IPS-18a (cell line): Measurements from ENCODE around the gene SNX32.

Experiments
- H3K27ac ChIP-seq: one replicate; pipeline ENCODE4 v1.5.1; 2013; ENCODE audit warnings: low read length
- H3K27me3 ChIP-seq: one replicate; pipeline ENCODE4 v1.6.1; 2013; ENCODE audit warnings: mild to moderate bottlenecking, low read length; ENCODE audit not compliant: control insufficient read depth, insufficient read depth
- H3K36me3 ChIP-seq: one replicate; pipeline ENCODE4 v1.6.1; 2013; ENCODE audit warnings: low read depth, low read length; ENCODE audit not compliant: control insufficient read depth
- H3K4me1 ChIP-seq: one replicate; pipeline ENCODE4 v1.6.1; 2013; ENCODE audit warnings: low read depth, low read length; ENCODE audit not compliant: control insufficient read depth
- H3K4me3 ChIP-seq: one replicate; pipeline ENCODE4 v1.5.1; 2013; ENCODE audit warnings: low read length
- H3K9ac ChIP-seq: one replicate; pipeline ENCODE4 v1.6.1; 2013; ENCODE audit warnings: mild to moderate bottlenecking, low read length, moderate library complexity
- H3K9me3 ChIP-seq: one replicate; pipeline ENCODE4 v1.6.1; 2013; ENCODE audit warnings: low read depth, low read length; ENCODE audit not compliant: control insufficient read depth

Gene SNX32

GRCh38 chr11:65868076-65868667, 34.4 kb downstream of the SNX32 start:
- H3K27ac ChIP-seq: no peak overlapping the region
- no peak overlapping the region for H3K9ac ChIP-seq
- peak overlapping the region; percentile 65 for H3K4me3 ChIP-seq
- H3K9me3 ChIP-seq: no peaks in the 10 kb centered on the region
- peaks cover 15% of the 10 kb centered on the region for H3K27me3 ChIP-seq
- peaks cover 3% of the 10 kb centered on the region for H3K4me1 ChIP-seq
- H3K36me3 ChIP-seq: peaks cover 23% of the 10 kb centered on the region

GRCh38 chr11:65868907-65869306, 35.1 kb downstream of the SNX32 start:
- Histone ChIP-seq H3K27me3 (peaks cover 17% of the 10 kb centered on the region), H3K36me3 (peaks cover 19% of the 10 kb centered on the region), H3K9me3 (no peaks in the 10 kb centered on the region), H3K9ac (no peak overlapping the region), H3K4me1 (peaks cover 4% of the 10 kb centered on the region), H3K4me3 (no peak overlapping the region), H3K27ac (no peak overlapping the region)

GRCh38 chr11:65869643-65870306, 36.0 kb downstream of the SNX32 start:
- Histone ChIP-seq H3K36me3 (peaks cover 11% of the 10 kb centered on the region), H3K27me3 (peaks cover 17% of the 10 kb centered on the region), H3K4me3 (no peak overlapping the region), H3K9ac (no peak overlapping the region), H3K4me1 (peaks cover 4% of the 10 kb centered on the region), H3K9me3 (no peaks in the 10 kb centered on the region), H3K27ac (no peak overlapping the region)

GRCh38 chr11:65870307-65870658, 36.5 kb downstream of the SNX32 start:
- Histone ChIP-seq H3K4me3 (no peak overlapping the region), H3K9me3 (no peaks in the 10 kb centered on the region), H3K9ac (no peak overlapping the region), H3K4me1 (peaks cover 4% of the 10 kb centered on the region), H3K27me3 (peaks cover 17% of the 10 kb centered on the region), H3K27ac (no peak overlapping the region), H3K36me3 (peaks cover 6% of the 10 kb centered on the region)

GRCh38 chr11:65870706-65871681, 37.2 kb downstream of the SNX32 start:
- no peak overlapping the region for H3K27ac ChIP-seq
- H3K4me1 ChIP-seq: peaks cover 4% of the 10 kb centered on the region
- no peaks in the 10 kb centered on the region for H3K36me3 ChIP-seq
- H3K9ac ChIP-seq: no peak overlapping the region
- no peak overlapping the region for H3K4me3 ChIP-seq
- H3K9me3 ChIP-seq: no peaks in the 10 kb centered on the region
- H3K27me3 ChIP-seq: peaks cover 17% of the 10 kb centered on the region

GRCh38 chr11:65871811-65872548, 38.2 kb downstream of the SNX32 start:
- peak overlapping the region; percentile 13 for H3K4me3 ChIP-seq

GRCh38 chr11:65872586-65873317, 39.0 kb downstream of the SNX32 start, which contains the start of gene EFEMP2:
Gene EFEMP2, minus strand, starts transcription at chr11:65872800. Its CDS starts 446 bp downstream, at chr11:65872354.
- Histone ChIP-seq H3K27ac (no peak within 1 kb of the TSS), H3K4me3 (peak within 1 kb of the TSS; percentile 75), H3K27me3 (peaks cover 17% of the 10 kb centered on the region), H3K4me1 (peaks cover 4% of the 10 kb centered on the region), H3K36me3 (no peaks in the 10 kb centered on the region), H3K9me3 (no peaks in the 10 kb centered on the region), H3K9ac (peak within 1 kb of the TSS; percentile 22)

More at GRCh38 chr11:65871811-65872548, 38.2 kb downstream of the SNX32 start:
- peaks cover 17% of the 10 kb centered on the region for H3K27me3 ChIP-seq
- peaks cover 4% of the 10 kb centered on the region for H3K4me1 ChIP-seq
- no peak overlapping the region for H3K9ac ChIP-seq
- H3K36me3 ChIP-seq: no peaks in the 10 kb centered on the region
- H3K27ac ChIP-seq: no peak overlapping the region
- H3K9me3 ChIP-seq: no peaks in the 10 kb centered on the region

GRCh38 chr11:65873318-65874156, 39.8 kb downstream of the SNX32 start:
- H3K4me1 ChIP-seq: peaks cover 4% of the 10 kb centered on the region
- H3K9me3 ChIP-seq: no peaks in the 10 kb centered on the region
- H3K27me3 ChIP-seq: peaks cover 17% of the 10 kb centered on the region
- peak overlapping the region; percentile 75 for H3K4me3 ChIP-seq
- H3K9ac ChIP-seq: peak overlapping the region; percentile 22
- no peak overlapping the region for H3K27ac ChIP-seq
- H3K36me3 ChIP-seq: no peaks in the 10 kb centered on the region

- Histone ChIP-seq H3K4me1 (no peaks in the 10 kb centered on the region), H3K4me3 (no peak within 1 kb of the TSS), H3K9ac (no peak within 1 kb of the TSS), H3K9me3 (no peaks in the 10 kb centered on the region), H3K27me3 (no peaks in the 10 kb centered on the region), H3K36me3 (peaks cover 15% of the 10 kb centered on the region), H3K27ac (no peak within 1 kb of the TSS)
These were observed 45.9 kb downstream of the SNX32 start, which contains the start of gene CTSW for GRCh38 chr11:65879617-65880016. Gene CTSW, plus strand, starts transcription at chr11:65879837. Its CDS starts 18 bp downstream, at chr11:65879855.

GRCh38 chr11:65880027-65880426, 46.3 kb downstream of the SNX32 start:
- Histone ChIP-seq H3K4me3 (no peak overlapping the region), H3K27ac (no peak overlapping the region), H3K36me3 (peaks cover 17% of the 10 kb centered on the region), H3K27me3 (no peaks in the 10 kb centered on the region), H3K9ac (no peak overlapping the region), H3K9me3 (no peaks in the 10 kb centered on the region), H3K4me1 (no peaks in the 10 kb centered on the region)
